Thyroid gland (tissue), 4 donors: ENCODE measurements around the gene COP1. TPM values are rescaled to one million over a fixed set of nuclear protein-coding genes. Genes with fewer than 3 reads are reported as not detected.

Experiments used
- DNase-seq, 2 donors: peaks; one replicate each; pipeline ENCODE4 v3.0.0-alpha.2; 2019
- H3K27ac ChIP-seq, 3 donors: fragments of 200-600 bp; sonication (generic); 1 replicate in 2 of 3; 2 replicates in 1 of 3; pipeline ENCODE4 v1.5.1; 2016 to 2019; ENCODE audit warnings: mild to moderate bottlenecking in 1 of 3, moderate library complexity in 1 of 3
- H3K27me3 ChIP-seq: fragments of 200-600 bp; sonication (generic); one replicate; pipeline ENCODE4 v1.5.1; 2019
- H3K36me3 ChIP-seq, 2 donors: fragments of 200-600 bp; sonication (generic); one replicate each; pipeline ENCODE4 v1.5.1; 2016 to 2019
- H3K4me1 ChIP-seq, 2 donors: fragments of 200-600 bp; sonication (generic); one replicate each; pipeline ENCODE4 v1.5.1; 2017 to 2019
- H3K4me3 ChIP-seq, 3 donors: fragments of 200-600 bp; sonication (generic); replicated peaks in 1 of 3; 1 replicate in 2 of 3; 2 replicates in 1 of 3; pipeline ENCODE4 v1.5.1; 2016; ENCODE audit warnings: mild to moderate bottlenecking in 1 of 3
- H3K9me3 ChIP-seq: fragments of 200-600 bp; sonication (generic); one replicate; pipeline ENCODE4 v1.5.1; 2017
- CTCF ChIP-seq, 6 experiments: fragments of 200-600 bp in 3 of 6; fragments of 450-650 bp in 3 of 6; sonication (generic) in 3 of 6; IDR thresholded peaks; one replicate each; pipeline ENCODE4 v1.5.1; 2016 to 2019; ENCODE audit warnings: antibody characterized with exemption in 6 of 6, mild to moderate bottlenecking in 2 of 6, inconsistent platforms in 1 of 6, moderate library complexity in 1 of 6
- POLR2A ChIP-seq, 2 donors: fragments of 450-650 bp; IDR thresholded peaks; one replicate each; pipeline ENCODE4 v1.6.1; 2017; ENCODE audit warnings: antibody characterized with exemption in 2 of 2, mild to moderate bottlenecking in 2 of 2, moderate library complexity in 1 of 2
- WGBS, 2 donors: methylation state at CpG; one replicate each; pipeline ENCODE4 v1.1.5; 2017; 5-methylcytosine and 5-hydroxymethylcytosine counted together
- intact Hi-C: fragments of 100-400 bp; cut with DNase I; formaldehyde crosslinking; loops from one replicate; pipeline ENCODE4 v1.15.1; 2023
- total RNA-seq, 4 donors: library from RNA; depleted of rRNA; stranded (reverse); fragments of >200 nt; gene quantifications; one replicate each; pipeline ENCODE4 v1.2.3, GENCODE V29; 2016

The COP1 gene
- total RNA-seq, 4 donors from 2014 or later: 67.8 to 116 (median 78.5) TPM

GRCh38 chr1:176177764-176178163 is 29.3 kb downstream of the COP1 start:
- H3K4me1 ChIP-seq: no peaks in the 10 kb centered on the region
- H3K36me3 ChIP-seq: no peaks in the 10 kb centered on the region
- 83 to 94% methylated on average over 2 of the region's 2 CpGs for WGBS, 2 donors
- DNase-seq: no peak
- H3K27ac ChIP-seq: no peak overlapping the region
- intact Hi-C loops: no loop called here
- H3K9me3 ChIP-seq: no peaks in the 10 kb centered on the region
- no peak for TF ChIP-seq CTCF (IDR thresholded peaks at IDR 0.05)
- no peak for TF ChIP-seq POLR2A (IDR thresholded peaks at IDR 0.05)
- H3K4me3 ChIP-seq: no peak overlapping the region
- no peaks in the 10 kb centered on the region for H3K27me3 ChIP-seq

GRCh38 chr1:176174108-176174507 is 33.0 kb downstream of the COP1 start:
- Histone ChIP-seq H3K27ac (no peak overlapping the region), H3K4me1 (no peaks in the 10 kb centered on the region), H3K4me3 (no peak overlapping the region), H3K9me3 (no peaks in the 10 kb centered on the region), H3K36me3 (peaks cover 0 to 4% of the 10 kb centered on the region in 2 donors), H3K27me3 (no peaks in the 10 kb centered on the region)
- no peak for DNase-seq
- TF ChIP-seq POLR2A (IDR thresholded peaks at IDR 0.05): no peak
- no peak for TF ChIP-seq CTCF (IDR thresholded peaks at IDR 0.05)
- intact Hi-C loops: no loop called here

GRCh38 chr1:176172215-176172614 is 34.9 kb downstream of the COP1 start:
- Histone ChIP-seq H3K27ac (no peak overlapping the region), H3K36me3 (peaks cover 0 to 4% of the 10 kb centered on the region in 2 donors), H3K9me3 (no peaks in the 10 kb centered on the region), H3K4me3 (no peak overlapping the region), H3K27me3 (no peaks in the 10 kb centered on the region), H3K4me1 (no peaks in the 10 kb centered on the region)
- intact Hi-C loops: no loop called here
- TF ChIP-seq POLR2A (IDR thresholded peaks at IDR 0.05) (no peak), CTCF (IDR thresholded peaks at IDR 0.05) (no peak)
- WGBS, 2 donors: 96 to 99% methylated on average over 6 of the region's 6 CpGs
- DNase-seq: no peak

- Histone ChIP-seq H3K27ac (no peak overlapping the region), H3K36me3 (peaks cover 0 to 4% of the 10 kb centered on the region in 2 donors), H3K27me3 (no peaks in the 10 kb centered on the region), H3K4me3 (no peak overlapping the region), H3K9me3 (no peaks in the 10 kb centered on the region), H3K4me1 (no peaks in the 10 kb centered on the region)
- intact Hi-C loops: no loop called here
- DNase-seq: no peak
- 94 to 97% methylated on average over 4 of the region's 4 CpGs for WGBS, 2 donors
- no peak for TF ChIP-seq CTCF (IDR thresholded peaks at IDR 0.05)
- TF ChIP-seq POLR2A (IDR thresholded peaks at IDR 0.05): no peak
These were observed 39.9 kb downstream of the COP1 start for GRCh38 chr1:176167210-176167609.

GRCh38 chr1:176165573-176165972 is 41.5 kb downstream of the COP1 start:
- intact Hi-C loops: no loop called here
- Histone ChIP-seq H3K9me3 (no peaks in the 10 kb centered on the region), H3K27ac (no peak overlapping the region), H3K4me1 (no peaks in the 10 kb centered on the region), H3K36me3 (peaks cover 0 to 2% of the 10 kb centered on the region in 2 donors), H3K27me3 (no peaks in the 10 kb centered on the region), H3K4me3 (no peak overlapping the region)
- TF ChIP-seq CTCF (IDR thresholded peaks at IDR 0.05) (no peak), POLR2A (IDR thresholded peaks at IDR 0.05) (no peak)
- no peak for DNase-seq
- 92 to 98% methylated on average over 2 of the region's 2 CpGs for WGBS, 2 donors
